Fibroblast of villous mesenchyme (primary cell): ENCODE measurements around the gene GPR68. TPM values are rescaled to one million over a fixed set of nuclear protein-coding genes. Genes with fewer than 3 reads are reported as not detected.
"Not testable (repeated sequence)": the region's sequence is repeated elsewhere in the genome, so short reads cannot be mapped to it uniquely, and the experiment has no call there.

Experiments used
- DNase-seq: peaks from one replicate; pipeline ENCODE4 v3.0.0-alpha.2; 2010; ENCODE audit warnings: low read depth
- H3K4me3 ChIP-seq: 2 replicates; pipeline ENCODE4 v1.5.1; 2011; ENCODE audit warnings: low read depth, mild to moderate bottlenecking, low read length
- total RNA-seq: library from RNA; depleted of rRNA; stranded (reverse); fragments of >200 nt; gene quantifications from 2 replicates; pipeline ENCODE4 v1.2.3, GENCODE V29; 2012
- TF ChIP-seq, protein P1 (sequence below): IDR thresholded peaks from 2 replicates; pipeline ENCODE4 v1.5.1; 2012; ENCODE audit warnings: low read depth, mild to moderate bottlenecking, low read length; ENCODE audit not compliant: insufficient read depth

The GPR68 gene
- total RNA-seq, 1 donor: 0.86 TPM

DNA sequence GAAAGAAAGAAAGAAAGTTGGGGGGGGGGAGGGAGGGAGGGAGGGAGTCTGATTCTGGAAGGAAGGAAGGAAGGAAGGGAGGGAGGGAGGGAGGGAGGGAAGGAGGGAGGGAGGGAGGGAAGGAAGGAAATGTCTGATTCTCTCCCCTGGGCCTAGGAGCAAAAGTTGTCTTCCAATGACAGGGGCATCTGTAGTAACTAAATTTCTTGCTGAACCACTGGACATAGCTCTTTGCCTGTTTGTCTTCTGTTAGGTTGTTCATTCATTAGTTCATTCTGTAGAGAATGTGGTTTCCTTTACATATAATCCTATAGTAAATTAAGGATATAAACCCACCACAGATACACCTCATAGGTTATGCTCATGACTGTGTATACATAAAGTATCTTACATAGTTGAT lies 59.9 kb downstream of the GPR68 start:
- H3K4me3 ChIP-seq: no peak overlapping the region
- no peak for DNase-seq
- TF ChIP-seq, protein P1, sequence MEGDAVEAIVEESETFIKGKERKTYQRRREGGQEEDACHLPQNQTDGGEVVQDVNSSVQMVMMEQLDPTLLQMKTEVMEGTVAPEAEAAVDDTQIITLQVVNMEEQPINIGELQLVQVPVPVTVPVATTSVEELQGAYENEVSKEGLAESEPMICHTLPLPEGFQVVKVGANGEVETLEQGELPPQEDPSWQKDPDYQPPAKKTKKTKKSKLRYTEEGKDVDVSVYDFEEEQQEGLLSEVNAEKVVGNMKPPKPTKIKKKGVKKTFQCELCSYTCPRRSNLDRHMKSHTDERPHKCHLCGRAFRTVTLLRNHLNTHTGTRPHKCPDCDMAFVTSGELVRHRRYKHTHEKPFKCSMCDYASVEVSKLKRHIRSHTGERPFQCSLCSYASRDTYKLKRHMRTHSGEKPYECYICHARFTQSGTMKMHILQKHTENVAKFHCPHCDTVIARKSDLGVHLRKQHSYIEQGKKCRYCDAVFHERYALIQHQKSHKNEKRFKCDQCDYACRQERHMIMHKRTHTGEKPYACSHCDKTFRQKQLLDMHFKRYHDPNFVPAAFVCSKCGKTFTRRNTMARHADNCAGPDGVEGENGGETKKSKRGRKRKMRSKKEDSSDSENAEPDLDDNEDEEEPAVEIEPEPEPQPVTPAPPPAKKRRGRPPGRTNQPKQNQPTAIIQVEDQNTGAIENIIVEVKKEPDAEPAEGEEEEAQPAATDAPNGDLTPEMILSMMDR: no peak

DNA sequence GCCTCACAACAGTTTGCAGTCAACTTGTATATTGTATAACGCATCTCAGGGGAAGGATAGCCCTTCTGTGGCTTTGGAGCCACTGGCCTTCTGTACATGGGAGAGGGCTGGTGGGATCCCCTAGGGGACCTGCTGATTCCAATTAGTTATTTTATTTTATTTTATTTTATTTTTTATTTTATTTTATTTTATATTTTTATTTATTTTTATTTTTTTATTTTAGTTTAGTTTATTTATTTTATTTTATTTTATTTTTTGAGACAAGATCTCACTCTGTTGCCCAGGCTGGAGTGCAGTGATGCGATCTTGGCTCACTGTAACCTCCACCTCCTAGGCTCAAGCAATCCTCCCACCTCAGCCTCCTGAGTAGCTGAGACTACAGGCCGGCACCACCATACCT lies 61.8 kb downstream of the GPR68 start:
- not testable (repeated sequence) for H3K4me3 ChIP-seq, DNase-seq

Other genes with a start within 250 kb of the GPR68 start
- 0.86 and 0.97 TPM in 2 replicates for gene RPS6KA5, start 184.1 kb downstream of the GPR68 start, total RNA-seq
- gene DGLUCY, start 130.6 kb downstream of the GPR68 start, total RNA-seq: 39.7 and 44.5 TPM in 2 replicates
- under 0.01 and 0.32 TPM in 2 replicates for gene CCDC88C, start 173.1 kb upstream of the GPR68 start, total RNA-seq